HG02571 (cell line): Measurements from ENCODE around the gene TMEM116.

ENCODE experiments used
- ATAC-seq: cut with Tn5 transposase; IDR thresholded peaks from one replicate; pipeline ENCODE4 v1.9.1; 2021; ENCODE audit warnings: mild to moderate bottlenecking, moderate library complexity; ENCODE audit not compliant: unreplicated experiment

TMEM116 gene

DNA sequence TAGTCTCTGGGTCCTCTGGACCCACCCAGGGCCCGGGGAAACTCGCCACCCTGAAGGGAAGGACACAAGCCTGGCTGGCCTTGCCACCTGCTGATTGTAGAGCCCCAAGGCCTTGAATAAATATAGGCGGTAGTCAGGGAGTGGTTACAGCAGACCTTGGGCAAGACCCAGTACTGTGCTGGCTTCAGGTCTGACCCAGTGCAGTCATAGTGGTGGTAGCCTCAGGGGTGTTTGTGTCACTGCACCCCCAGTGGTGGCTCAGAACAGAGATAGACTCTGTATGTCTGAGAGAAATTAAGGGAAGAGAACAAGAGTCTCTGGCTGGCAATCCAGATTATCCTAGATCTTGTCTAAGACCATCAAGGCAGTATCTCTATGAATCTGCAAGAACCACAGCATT, 107.5 kb downstream of the TMEM116 start:
- ATAC-seq, result no peak

DNA sequence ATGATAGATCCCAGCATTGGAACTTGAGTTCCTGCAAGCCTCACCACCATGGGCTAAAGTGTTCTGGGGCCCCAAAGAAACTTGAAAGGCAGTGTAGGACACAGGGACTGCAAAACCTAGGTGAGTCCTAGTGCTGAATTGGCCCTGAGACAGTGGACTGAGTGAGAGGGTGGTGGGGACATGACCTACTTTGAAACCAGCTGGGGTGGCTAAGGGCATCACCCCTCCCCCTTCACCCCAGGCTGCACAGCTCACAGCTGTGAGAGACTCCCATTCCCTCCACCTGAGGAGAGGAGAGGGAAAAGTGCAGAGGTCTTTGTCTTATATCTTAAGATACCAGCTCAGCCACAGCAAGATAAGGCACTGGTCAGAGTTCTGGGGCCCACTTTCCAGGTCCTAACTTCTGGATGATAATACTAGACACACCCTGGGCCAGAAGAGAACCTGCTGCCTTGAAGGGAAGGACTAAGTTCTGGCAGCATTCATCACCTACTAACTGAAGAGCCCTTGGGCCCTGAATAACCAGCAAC, 108.5 kb downstream of the TMEM116 start:
- no peak for ATAC-seq

DNA sequence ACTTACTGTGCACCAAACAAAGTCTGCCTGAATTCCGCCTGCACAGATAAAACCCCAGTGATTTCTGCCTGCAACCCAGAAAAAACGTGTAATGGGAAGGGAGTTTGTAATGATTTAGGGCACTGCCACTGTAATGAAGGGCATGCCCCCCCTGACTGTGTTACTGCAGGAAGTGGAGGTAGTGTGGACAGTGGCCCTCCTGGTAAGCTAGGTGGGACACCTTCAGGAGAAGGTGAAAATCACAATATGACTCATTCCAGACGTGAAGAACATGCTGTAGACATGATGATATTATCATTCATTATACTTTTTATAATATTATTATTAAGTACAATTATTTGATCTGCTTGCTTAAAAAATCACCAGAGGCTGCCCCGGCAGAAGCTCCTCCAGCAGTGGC, 111.8 kb downstream of the TMEM116 start:
- no peak for ATAC-seq

DNA sequence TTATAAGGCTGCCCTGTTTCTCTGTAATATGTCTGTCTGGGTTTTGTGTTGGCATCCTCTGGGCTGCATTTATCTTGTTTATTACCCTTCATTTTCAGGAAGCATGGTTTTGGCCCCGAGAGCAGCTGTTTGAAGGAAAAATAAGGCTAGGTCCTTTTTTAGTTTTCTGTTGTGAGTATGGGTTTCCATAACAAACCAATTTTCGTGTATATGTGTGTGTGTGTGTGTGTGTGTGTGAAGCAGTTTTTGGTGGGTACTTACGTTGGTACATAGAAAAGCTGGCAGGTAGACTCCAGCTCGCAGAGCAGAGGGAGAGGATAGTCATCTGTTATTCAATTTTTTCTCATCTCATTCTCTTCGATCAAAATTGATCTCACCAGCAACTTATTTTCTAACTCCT, 118.4 kb downstream of the TMEM116 start:
- no peak for ATAC-seq

DNA sequence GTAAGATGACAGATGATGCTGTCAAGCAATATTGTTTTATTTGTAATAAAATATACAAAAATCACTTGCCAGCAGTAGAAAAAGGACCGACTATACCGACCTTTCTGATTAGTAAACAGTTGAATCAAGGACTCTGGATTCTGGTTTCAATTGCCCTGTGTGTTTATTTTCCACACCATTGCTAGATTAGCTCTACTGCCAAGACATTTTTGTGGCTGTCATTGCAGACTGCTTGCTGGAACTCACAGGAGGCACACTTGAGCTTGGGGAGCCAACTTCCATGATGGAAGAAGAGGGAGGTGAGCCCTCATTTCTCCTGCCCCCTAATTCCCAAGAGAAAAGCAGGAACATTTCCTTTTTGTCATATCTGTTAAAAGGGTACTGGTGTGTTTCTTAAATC, 119.7 kb downstream of the TMEM116 start:
- ATAC-seq, result no peak

DNA sequence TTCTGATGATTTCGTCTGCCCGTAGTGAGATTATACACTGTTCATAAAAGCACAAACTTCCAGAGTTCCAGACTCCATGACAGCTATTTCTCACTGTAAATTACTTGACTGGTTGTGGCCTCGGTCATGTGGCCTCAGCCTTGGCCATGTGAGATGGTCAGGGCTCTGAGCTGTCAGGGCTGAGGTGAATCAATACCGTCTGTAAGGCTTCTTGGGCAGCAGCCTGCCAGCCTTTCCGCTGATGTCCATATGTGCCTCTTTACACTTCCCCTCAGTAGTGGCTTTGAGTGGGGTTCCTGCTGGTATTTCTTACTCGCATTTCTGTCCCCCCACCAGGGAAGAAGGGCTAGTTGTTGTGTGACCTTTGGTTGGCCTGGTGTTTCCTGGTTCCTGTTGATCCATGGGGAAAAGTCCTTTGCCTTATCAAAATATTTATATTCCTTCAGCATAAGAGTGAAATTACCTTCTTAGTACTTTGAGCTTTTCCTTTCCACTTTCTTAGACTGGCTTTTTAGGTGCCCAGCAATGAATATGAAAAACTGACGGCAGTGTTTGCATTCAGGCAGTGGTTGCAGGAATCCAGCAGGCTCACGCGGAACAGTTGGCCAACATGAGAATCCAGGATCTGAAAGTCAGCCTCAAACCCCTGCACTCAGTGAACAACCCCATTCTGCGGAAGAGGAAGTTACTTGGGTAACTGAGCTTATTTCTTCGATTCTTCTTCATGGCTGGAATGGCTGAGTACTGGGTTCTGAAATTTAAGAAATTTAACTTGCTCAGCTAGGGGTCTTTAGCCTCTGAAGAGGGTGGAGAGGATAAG, 124.8 kb downstream of the TMEM116 start:
- ATAC-seq, result no peak

DNA sequence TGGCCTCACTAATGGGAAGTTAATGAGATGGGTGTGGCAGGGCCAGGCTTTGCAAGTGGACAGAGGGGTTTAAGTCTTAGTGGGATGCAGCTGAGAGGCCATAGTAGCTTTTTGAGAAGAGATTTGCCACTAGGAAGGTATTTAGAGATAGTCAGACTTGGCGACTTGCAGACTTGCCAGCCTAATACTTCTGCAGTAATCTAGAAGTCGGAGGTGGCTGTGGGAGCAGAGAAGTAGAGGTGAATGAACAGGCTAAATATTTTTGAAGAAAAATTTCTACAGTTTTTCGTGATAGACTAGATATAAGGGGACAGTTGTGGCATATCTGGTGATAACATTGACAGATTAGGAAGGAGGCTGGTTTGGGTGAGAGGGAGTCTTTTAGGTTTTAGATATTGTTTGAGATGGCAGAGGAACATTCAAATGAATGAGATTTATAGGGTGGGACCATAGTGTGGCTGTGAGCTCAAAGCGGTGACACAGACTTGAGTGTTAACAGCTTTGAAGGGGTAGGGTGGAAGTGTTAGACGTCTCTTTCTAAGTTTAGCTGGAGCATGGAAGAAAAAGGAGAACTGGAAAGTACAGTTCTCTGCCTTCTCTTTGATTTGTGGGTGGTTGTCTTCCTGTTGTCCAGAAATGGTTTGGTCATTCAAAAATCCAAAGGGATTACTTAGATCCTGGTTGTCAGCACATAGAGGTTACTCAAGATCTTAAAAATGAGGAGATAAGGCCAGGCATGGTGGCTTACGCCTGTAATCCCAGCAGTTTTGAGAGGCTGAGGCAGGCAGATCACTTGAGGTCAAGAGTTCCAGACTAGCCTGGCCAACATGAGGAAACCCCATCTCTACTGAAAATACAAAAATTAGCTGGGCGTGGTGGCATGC, 126.1 kb downstream of the TMEM116 start:
- ATAC-seq, result no peak

DNA sequence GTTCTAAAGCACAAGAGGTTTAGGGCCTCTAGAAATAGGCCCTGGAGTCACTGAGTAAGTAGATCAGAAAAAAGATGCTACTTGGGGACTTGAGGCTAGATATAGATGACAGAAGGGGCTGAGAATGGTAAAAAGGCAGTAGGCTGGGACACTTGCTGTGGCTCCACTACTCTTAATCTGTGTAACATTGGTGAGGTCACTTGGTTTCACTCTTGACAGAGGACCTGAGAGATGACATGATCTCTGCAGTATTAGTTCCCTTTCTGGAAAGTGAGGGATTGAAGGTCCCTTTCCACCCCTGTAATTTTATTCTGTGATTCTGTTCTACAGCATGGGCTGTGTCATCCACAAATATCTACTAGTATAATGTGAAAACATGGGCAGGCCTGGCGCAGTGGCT, 131.2 kb downstream of the TMEM116 start:
- ATAC-seq, result no peak
